ENCODE results near the gene IRF5.

DNA sequence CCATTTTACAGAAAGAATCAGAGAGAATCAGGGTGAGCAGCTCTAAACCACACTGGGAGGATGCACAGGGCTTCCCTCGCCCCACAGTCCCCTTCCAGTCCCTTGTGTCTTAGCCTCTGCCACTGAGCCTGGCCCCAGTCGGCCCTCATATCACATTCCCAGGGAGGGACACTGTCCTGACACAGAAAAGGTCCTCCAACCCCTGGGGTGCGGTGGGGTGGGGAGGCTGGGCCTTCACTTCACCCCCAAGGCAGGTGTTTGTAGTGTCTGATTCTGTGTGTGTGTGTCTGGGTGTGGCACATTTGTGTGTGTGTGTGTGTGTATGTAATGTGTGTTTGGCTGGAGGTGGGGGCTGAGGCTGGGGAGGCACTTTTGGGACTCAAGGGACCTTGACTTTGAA lies 25.4 kb upstream of the IRF5 start:
- TF ChIP-seq, protein P1, sequence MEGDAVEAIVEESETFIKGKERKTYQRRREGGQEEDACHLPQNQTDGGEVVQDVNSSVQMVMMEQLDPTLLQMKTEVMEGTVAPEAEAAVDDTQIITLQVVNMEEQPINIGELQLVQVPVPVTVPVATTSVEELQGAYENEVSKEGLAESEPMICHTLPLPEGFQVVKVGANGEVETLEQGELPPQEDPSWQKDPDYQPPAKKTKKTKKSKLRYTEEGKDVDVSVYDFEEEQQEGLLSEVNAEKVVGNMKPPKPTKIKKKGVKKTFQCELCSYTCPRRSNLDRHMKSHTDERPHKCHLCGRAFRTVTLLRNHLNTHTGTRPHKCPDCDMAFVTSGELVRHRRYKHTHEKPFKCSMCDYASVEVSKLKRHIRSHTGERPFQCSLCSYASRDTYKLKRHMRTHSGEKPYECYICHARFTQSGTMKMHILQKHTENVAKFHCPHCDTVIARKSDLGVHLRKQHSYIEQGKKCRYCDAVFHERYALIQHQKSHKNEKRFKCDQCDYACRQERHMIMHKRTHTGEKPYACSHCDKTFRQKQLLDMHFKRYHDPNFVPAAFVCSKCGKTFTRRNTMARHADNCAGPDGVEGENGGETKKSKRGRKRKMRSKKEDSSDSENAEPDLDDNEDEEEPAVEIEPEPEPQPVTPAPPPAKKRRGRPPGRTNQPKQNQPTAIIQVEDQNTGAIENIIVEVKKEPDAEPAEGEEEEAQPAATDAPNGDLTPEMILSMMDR (conservative IDR thresholded peaks at IDR 0.05; ENCODE audit: low read length): no peak
- TF ChIP-seq EZH2phosphoT487 (IDR thresholded peaks at IDR 0.05; ENCODE audit: borderline replicate concordance, low read depth, low read length): no peak

Data from OCI-LY7 (cell line).